ENCODE measurements around the gene DENND1C. TPM values are rescaled to one million over a fixed set of nuclear protein-coding genes. Genes with fewer than 3 reads are reported as not detected.

DENND1C gene
- total and polyA plus RNA-seq, 9 of the 15 experiments (the other 6 are each of a cell fraction or from before 2014, with no cell fraction given) = 0.03 to 1.2 (median 0.32) TPM; not detected in 1

DNA sequence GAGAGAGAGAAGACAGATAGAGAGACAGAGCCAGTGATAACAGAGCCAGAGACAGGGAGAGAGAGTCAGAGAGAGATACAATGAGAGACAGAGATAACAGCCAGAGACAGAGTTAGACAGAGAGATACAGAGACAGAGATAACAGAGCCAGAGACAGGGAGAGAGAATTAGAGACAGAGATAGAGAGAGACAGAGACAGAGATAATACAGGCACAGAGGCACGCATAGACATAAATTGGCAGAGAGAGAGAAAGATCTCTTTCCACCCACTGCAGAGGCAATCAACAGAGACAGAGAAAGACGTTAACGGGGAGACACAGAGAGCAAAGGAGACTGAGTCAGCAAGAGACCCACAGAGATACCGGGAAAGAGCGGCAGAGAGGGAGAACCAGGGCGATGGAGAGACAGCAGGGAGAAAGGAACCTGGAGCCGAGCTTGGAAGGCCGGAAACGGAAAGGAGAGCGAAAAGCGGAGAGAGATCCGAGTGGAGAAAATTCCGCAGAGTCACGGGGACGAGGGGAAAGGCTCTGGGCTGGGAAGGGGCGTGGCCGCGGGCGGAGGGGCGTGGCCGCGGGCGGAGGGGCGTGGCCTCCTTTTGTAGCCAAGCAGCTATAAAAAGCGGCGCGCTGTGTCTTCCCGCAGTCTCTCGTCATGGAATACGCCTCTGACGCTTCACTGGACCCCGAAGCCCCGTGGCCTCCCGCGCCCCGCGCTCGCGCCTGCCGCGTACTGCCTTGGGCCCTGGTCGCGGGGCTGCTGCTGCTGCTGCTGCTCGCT is 49.0 kb upstream of the DENND1C start, which contains the start of gene TNFSF9 (continued):
- TF ChIP-seq, protein P1, sequence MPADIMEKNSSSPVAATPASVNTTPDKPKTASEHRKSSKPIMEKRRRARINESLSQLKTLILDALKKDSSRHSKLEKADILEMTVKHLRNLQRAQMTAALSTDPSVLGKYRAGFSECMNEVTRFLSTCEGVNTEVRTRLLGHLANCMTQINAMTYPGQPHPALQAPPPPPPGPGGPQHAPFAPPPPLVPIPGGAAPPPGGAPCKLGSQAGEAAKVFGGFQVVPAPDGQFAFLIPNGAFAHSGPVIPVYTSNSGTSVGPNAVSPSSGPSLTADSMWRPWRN (IDR thresholded peaks at IDR 0.05; ENCODE audit: low read depth) = no peak; the same call in 1 of the 2 replicates
- TF ChIP-seq, protein P2, sequence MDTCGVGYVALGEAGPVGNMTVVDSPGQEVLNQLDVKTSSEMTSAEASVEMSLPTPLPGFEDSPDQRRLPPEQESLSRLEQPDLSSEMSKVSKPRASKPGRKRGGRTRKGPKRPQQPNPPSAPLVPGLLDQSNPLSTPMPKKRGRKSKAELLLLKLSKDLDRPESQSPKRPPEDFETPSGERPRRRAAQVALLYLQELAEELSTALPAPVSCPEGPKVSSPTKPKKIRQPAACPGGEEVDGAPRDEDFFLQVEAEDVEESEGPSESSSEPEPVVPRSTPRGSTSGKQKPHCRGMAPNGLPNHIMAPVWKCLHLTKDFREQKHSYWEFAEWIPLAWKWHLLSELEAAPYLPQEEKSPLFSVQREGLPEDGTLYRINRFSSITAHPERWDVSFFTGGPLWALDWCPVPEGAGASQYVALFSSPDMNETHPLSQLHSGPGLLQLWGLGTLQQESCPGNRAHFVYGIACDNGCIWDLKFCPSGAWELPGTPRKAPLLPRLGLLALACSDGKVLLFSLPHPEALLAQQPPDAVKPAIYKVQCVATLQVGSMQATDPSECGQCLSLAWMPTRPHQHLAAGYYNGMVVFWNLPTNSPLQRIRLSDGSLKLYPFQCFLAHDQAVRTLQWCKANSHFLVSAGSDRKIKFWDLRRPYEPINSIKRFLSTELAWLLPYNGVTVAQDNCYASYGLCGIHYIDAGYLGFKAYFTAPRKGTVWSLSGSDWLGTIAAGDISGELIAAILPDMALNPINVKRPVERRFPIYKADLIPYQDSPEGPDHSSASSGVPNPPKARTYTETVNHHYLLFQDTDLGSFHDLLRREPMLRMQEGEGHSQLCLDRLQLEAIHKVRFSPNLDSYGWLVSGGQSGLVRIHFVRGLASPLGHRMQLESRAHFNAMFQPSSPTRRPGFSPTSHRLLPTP (IDR thresholded peaks at IDR 0.05; ENCODE audit: borderline replicate concordance, extremely low read depth, insufficient read length) = no peak
- TF ChIP-seq ZBTB7A (IDR thresholded peaks at IDR 0.05; ENCODE audit: borderline replicate concordance, control insufficient read depth, low read depth, low read length) (peak; percentile 80; the same call in 1 of the 2 replicates), ESRRA (IDR thresholded peaks at IDR 0.05; ENCODE audit: borderline replicate concordance, low read depth) (no peak; the same call in 1 of the 2 replicates), RBM34 (IDR thresholded peaks at IDR 0.05; ENCODE audit: borderline replicate concordance, insufficient read depth, low read length) (no peak), HOXB6 (CRISPR knock-in tag; IDR thresholded peaks at IDR 0.05; ENCODE audit: borderline replicate concordance) (no peak), CSDE1 (IDR thresholded peaks at IDR 0.05) (peak in 1 of 2 experiments; percentile 65; a peak in 2 of 4 replicates), TRIM24 (IDR thresholded peaks at IDR 0.05) (peak; percentile 32 to 67; a peak in 2 of 4 replicates), SNRNP70 (optimal IDR thresholded peaks at IDR 0.05; ENCODE audit: low read depth, low read length) (no peak), ZNF212 (CRISPR knock-in tag; IDR thresholded peaks at IDR 0.05) (no peak; the same call in 1 of the 2 replicates), ZNF668 (CRISPR knock-in tag; IDR thresholded peaks at IDR 0.05) (no peak), PTTG1 (tag; IDR thresholded peaks at IDR 0.05; ENCODE audit: low read depth) (no peak), HDAC2 (IDR thresholded peaks at IDR 0.05) (peak; percentile 90)
- TF ChIP-seq, protein P3, sequence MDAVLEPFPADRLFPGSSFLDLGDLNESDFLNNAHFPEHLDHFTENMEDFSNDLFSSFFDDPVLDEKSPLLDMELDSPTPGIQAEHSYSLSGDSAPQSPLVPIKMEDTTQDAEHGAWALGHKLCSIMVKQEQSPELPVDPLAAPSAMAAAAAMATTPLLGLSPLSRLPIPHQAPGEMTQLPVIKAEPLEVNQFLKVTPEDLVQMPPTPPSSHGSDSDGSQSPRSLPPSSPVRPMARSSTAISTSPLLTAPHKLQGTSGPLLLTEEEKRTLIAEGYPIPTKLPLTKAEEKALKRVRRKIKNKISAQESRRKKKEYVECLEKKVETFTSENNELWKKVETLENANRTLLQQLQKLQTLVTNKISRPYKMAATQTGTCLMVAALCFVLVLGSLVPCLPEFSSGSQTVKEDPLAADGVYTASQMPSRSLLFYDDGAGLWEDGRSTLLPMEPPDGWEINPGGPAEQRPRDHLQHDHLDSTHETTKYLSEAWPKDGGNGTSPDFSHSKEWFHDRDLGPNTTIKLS (IDR thresholded peaks at IDR 0.05; ENCODE audit: borderline replicate concordance, low read depth) = no peak; the same call in 1 of the 2 replicates
- TF ChIP-seq, protein P4, sequence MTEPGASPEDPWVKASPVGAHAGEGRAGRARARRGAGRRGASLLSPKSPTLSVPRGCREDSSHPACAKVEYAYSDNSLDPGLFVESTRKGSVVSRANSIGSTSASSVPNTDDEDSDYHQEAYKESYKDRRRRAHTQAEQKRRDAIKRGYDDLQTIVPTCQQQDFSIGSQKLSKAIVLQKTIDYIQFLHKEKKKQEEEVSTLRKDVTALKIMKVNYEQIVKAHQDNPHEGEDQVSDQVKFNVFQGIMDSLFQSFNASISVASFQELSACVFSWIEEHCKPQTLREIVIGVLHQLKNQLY (CRISPR knock-in tag; conservative IDR thresholded peaks at IDR 0.05) = peak in 1 of 2 experiments; percentile 66; a peak in 1 of 4 replicates
- TF ChIP-seq, protein P5, sequence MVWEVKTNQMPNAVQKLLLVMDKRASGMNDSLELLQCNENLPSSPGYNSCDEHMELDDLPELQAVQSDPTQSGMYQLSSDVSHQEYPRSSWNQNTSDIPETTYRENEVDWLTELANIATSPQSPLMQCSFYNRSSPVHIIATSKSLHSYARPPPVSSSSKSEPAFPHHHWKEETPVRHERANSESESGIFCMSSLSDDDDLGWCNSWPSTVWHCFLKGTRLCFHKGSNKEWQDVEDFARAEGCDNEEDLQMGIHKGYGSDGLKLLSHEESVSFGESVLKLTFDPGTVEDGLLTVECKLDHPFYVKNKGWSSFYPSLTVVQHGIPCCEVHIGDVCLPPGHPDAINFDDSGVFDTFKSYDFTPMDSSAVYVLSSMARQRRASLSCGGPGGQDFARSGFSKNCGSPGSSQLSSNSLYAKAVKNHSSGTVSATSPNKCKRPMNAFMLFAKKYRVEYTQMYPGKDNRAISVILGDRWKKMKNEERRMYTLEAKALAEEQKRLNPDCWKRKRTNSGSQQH (CRISPR knock-in tag; IDR thresholded peaks at IDR 0.05) = no peak

Data from K562 (cell line).